Measurements from ENCODE around the gene SNCB.
A peak's percentile ranks its signal among the peaks of the same experiment; 100 is the strongest.

SNCB gene

DNA sequence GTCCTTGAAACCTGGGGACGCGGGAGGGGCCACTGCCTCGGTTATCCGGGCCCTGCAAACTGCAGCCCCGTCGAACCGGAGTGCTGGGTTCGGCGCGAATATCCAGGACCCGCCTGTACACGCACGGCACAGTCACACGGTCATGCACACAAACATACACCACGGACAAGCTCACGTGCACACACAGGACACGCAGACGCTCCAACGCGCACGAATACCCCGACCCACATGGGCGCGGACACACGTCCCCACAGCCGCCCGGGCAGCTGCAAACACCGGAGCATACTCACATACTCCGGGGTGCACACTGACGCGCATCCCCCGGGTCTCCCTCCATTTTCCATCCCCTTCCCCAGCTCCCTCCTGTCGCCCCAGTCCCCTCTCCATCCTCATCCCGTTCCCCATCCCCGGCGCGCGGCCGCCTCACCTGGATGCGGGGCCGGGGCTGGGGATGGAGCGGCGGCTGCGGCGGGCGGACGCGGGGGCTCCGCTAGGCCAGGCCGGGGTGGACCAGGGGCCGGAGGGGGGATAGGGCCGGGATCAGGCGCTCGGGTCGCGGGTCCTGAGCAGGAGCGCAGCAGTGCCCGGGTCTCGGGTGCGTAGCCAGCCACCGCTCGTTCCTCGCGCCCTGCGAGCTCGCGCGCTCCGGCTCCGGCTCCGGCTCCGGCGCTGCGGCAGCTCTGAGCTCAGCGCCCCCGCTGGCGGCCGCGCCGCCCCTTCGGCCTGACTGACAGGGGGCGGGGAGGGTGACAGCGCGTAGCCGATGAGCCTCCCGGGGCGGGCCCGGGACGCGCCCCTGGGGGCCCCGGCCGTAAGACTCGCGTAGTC is at the start of gene SNCB, which contains the start of gene EIF4E1B:
Gene SNCB (minus strand): TSS at position 682 of the 828 bp plus-strand sequence. CDS start 880 bp downstream, outside the sequence.
Gene EIF4E1B (plus strand): TSS at position 823 of the 828 bp plus-strand sequence. CDS start 12,113 bp downstream, outside the sequence.
- peak; percentile 56 for DNase-seq

GRCh38 chr5:176679365-176680225 is 49.3 kb upstream of the SNCB start:
- DNase-seq, result no peak

DNA sequence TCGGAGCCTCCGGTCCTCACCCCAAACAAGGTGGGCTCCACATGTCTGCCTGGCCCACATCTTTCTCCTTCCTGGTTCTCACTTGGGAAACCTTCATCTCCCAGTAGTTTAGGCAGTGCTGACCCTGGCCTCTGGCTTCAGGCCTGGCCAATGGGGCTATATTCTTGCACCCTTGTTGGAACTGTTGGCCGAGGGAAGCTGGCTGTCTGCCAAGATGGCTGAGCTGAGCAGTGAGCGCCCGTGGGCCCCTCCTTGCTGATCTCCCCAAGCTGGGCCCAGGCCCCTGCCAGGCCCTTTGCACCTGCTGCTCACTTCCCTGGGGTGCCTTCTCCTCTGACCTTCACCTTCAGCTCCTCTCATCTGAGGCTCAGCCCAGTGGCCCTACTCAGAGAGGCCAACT is 48.2 kb upstream of the SNCB start:
- no peak for DNase-seq

DNA sequence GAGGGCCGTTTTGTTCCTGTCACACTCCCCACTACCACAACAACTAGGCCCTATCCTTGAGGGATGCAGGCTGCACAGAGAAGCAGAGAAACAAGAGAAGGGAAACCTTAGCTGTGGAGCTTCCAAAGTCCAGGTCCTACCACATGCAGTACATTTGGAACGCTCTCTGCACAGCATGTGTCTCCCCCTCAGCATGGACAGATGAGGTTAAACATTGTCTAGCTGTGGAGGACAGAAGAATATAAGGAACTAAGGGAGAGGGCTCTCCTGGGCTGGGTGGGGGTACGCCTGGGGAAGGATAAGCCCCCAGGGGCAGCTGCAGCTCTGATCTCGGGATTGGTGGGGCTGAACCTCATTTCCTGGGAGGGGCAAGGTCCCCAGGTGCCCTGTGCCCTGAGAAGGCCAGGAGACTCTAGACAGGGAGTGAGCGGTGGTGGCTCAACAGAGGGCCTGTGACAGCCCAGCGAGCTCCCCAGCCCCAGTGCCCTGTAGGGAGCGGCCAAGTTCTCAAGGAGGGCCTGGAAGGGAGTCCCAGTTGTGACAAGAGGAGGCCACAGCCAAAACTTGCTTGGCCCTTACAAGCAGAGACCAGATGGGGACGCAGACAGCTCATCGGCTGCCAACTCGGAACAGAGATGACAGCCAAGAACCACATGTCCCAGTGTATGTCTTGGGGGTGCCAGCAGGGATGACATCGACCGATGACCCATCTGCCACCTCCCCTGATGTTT is 47.0 kb upstream of the SNCB start:
- DNase-seq, result no peak

DNA sequence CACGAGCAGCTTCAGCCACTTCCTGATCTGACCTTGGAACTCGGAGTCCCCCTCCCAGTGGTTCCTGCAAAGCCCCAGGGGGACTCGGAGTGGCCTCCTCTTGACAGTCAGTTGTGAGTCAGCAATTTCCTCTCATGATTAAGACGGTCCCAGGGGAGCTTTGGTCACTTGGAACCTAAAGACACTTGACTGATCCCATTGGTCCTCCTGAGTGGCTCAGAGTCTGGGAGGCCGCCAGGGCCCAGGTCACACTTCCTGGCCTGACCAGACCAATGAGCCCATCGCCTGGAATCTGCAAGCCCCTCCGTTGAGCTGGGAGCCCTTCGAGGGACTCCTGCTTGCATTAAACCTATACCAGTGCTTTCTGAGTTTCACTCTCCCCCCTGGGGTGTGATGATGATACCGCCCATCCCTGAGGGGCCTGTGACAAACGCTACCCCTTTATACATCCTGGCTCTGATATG is 46.1 kb upstream of the SNCB start:
- DNase-seq, result no peak

DNA sequence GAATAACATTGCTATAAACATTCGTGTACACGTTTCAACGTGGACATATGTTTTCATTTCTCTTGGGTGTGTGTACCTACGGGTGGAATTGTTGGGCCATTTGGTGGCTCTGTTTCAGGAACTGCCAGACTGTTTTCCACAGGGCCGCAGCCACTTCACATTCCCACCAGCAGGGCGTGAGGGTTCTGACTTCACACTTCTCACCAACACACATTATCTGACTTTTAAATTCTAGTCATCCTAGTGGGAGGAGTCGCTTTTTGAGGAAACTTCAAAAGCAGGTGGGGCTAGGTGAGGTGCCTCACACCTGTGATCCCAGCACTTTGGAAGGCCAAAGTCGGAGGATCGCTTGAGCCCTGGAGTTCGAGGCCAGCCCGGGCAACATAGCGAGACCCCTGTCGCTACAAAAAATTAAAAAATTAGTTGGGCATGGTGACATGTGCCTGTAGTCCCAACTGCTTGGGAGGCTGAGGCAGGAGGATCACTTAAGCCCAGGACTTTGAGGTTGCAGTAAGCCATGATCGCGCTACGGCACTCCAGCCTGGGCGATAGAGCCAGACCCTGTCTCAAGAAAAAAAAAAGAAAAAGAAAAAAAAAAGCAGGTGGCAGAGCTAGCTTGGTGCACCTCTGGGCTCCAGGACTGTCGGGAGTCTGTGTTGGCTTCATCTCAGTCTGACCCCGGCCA is 45.5 kb upstream of the SNCB start:
- DNase-seq, result no peak

- no peak for DNase-seq
These were observed 44.5 kb upstream of the SNCB start for GRCh38 chr5:176674799-176675198.

DNA sequence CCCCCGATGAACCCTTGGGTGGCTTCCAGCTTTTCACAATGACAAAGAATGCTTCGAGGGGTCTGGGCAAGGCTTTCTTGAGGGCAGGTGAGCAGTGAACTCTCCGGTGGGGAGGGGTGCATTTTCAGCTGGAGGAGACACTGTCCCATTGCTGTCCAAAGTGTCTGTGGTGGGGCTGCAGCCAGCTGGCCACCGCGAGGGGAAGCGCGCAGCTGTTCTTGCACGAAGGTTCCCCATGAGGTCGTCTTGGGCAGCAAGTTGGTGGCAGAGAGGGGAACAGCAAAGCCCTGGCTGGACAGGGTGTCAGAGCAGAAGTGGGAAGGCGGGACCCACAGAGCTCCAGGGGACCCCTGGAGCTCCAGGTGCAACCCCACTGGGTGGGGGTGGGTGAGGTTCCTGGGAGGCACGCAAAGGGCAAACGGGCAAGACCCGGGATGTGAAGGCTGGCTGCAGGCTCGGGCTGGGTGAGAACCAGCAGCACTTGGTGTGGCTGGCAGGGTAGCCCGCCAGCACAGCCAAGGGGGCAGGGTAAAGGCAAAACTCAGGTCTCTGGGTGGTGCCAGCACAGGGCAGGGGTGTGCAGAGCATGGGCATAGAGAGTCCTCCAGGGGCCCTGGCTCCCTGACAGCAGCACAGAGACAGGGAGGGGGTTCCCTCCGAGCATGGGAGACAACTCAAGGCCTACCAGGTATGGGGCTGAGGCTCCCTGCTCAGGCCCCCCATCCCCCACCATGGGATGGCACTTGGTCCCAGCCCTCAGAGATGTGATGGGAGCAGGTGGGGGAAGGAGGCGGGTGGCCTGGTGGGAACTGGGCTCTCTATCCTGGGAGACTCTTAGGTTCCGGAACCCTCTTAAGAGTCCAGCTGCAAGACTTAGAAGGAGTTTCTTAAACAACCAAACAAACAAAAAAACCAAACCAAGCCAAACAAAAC is 43.6 kb upstream of the SNCB start:
- no peak for DNase-seq

DNA sequence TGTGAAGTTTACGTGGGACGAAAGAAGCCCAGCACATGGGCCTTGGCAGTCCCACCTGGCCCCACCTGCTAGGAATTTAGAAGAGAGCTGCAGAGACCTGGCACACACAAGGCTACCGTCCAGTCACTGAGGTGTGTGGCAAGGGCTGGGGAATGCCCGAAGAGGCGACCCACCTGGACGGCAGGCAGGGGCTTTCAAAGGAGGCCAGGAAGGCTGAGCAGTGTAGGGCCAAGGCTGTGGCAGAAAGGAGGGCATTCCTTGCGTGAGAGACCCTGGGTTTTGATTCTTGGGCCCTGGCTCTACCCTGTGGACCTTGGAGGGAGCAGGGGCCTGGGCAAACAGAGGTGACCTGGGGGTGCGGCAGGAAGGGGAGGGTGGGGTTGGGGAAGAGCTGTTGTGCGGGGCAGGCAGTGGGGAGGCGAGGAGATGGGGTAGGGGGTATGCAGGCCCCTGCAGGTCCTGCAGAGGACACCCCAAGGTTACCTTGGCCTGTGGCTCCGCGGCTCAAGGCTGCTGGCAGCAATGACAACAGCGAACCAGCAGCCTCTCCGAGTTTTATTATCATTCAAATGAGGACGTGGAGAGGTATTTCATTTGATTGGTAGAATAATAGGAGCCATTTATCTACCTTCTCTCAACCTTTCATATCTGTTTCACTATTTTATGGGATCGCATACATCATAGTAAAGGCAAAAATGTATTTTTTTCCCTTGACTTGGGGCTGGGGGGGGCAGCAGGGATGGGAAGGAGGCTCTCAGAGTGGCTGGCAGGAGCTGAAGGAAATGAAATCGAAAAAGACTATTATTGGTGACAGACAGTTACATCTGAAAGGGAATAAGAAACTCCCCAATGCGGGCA is 41.8 kb upstream of the SNCB start:
- no peak for DNase-seq

- no peak for DNase-seq
These were observed 41.1 kb upstream of the SNCB start for GRCh38 chr5:176671399-176671798.

DNA sequence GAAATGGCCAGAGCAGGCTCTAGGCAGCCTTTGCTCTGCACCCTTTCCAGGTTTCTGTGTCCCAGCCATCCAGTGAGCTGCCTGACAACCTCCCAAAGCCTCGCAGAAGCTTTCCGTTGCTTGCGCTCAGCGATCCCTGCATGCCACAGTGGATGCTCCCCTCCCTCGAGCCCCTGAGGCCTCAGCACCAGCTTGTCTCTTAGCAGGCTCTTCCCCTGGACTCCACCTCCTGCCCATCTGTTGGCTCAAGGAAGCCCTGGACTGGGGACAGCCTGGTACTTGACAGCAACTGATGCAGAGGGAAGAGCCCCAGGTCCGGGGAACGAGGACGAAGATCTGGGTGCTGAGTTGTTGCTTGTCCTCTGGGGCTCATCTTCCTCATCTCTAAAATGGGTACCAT is 40.1 kb upstream of the SNCB start:
- DNase-seq, result no peak

- no peak for DNase-seq
These were observed 37.3 kb upstream of the SNCB start for GRCh38 chr5:176667637-176668036.

DNA sequence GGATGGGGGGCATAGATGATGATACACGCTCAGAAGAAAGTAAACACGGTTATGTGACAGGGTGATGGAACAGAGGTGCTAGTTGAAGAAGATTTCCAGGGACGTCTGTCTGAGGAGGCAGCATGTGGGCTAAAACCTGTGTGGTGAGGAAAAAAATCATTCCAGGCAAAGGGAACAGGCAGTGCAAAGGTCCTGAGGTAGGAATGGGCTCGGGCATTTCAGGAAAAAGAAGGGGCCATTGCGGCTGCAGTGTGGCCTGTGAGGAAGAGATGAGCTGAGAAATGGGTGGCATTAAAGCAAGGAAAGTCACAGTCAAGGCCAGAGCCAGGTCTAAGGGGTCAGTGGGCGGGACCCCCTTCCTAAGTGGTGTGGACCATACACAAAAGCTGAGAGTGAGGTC is 35.2 kb upstream of the SNCB start:
- DNase-seq, result no peak

- DNase-seq, result no peak
These were observed 34.6 kb upstream of the SNCB start for GRCh38 chr5:176664886-176665285.

DNA sequence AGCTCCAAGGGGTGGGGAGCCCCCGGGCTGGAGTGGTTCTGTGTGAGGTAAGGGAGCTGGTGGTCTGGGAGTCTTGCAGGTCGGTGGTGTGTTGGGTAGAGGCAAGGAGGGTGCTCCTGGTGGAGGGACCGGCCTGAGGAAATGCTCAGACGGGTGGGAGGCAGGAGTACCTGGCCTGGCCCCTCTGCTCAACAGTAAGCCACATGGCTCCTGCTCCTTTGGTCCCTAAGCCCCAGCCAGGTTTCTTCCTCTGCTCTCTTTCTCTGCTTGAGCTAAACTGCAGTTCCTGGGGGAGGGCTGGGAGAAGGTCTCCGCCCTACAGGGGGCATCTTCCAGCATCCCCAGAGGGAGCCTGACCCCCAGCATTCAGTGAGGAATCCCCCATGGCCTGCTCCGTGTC is 34.1 kb upstream of the SNCB start:
- DNase-seq, result no peak

DNA sequence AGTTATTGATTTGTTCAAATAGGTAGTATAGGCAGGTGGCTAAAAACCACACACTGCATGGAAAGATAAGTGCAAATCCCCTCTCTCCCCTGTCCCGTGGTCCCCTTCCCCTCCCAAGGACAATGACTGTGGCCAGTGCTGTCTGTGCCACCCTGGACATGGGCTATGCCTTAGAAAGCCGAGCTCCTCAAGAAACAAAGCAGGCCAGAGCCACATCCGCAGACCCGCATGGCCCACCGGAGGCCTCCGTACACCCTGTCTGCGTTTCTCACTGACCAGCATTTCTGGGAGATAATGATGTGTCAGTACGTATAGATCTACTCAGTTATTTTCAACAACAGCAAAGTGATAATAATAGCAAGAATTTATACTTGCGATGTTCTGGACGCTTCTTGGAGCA is 33.2 kb upstream of the SNCB start:
- DNase-seq, result no peak

DNA sequence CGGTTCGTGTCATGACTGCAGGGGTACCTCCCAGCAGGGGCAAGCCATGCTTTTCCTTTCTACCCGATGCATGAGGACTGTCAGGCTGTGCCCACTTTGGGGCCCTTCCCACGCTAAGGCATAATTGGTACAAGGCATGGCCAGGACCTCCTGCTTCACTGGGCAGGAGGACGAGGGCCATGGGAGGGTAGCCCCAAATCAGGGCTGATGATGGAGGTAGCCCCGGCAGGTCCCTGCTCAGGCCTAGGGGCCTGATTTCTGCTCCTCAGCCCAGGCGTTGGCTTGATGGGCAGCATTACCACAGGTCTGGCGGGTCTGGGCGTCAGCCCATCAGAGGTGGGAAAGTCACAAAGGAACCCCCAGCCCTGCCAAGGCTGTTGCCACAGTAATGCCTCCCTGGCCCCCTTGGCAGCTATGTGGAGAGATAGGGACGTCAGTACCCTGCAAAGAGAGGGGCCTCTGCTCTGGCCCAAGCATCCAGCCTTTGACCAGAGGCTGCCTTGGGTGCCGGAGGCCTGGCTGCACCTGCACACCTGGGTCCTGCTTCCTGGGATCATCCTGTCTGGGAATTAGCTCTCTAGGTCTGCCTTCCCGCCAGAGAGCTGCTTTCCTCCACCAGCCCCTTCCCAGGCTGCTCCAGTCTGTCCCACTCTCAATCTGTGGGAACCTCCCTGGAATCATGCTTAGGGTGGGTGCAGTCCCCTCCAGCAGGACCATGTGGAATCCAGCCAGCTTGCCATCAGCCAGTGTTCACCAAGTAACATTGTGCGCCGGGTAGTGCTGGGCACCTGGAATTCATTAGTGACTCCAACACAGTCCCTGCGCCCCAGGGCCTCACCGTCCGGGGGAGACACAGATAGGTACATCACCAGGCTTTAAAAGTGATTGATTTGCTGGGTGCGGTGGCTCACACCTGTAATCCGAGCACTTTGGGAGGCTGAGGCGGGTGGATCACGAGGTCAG is 32.3 kb upstream of the SNCB start:
- DNase-seq, result no peak

DNA sequence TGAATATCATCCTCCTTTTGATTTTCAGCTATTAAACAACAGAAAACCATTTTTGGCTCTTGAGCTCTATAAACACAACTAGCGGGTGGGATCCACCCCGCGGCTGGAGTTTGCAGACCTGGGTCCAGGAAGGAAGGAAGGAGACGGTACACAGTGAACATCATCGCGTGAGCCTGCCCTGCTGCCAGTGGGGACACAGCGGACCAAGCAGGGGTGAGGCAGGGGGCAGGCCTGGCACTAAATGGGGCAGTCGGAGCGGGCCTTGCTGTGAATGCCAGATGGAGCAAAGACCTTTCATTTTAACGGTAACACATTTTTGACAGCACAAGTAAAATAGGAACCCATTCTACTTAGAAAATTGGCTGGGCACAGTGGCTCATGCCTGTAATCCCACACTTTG is 31.3 kb upstream of the SNCB start:
- no peak for DNase-seq
